HL-60 (cell line): Measurements from ENCODE around the gene KIAA0825.

Source experiments
- DNase-seq, 2 experiments: peaks; one replicate each; pipeline ENCODE4 v3.0.0-alpha.2; 2010 to 2020; ENCODE audit warnings: low read depth in 1 of 2, low spot score in 1 of 2
- H3K27ac ChIP-seq: fragments of 250-450 bp; sonication (Bioruptor Pico); replicated peaks from 2 replicates; pipeline ENCODE4 v1.5.1; 2020; ENCODE audit warnings: mild to moderate bottlenecking, moderate library complexity
- H3K27me3 ChIP-seq: fragments of 250-450 bp; sonication (Bioruptor Pico); 2 replicates; pipeline ENCODE4 v1.5.1; 2021; ENCODE audit warnings: mild to moderate bottlenecking, moderate library complexity; ENCODE audit not compliant: insufficient read depth, poor library complexity, severe bottlenecking
- H3K4me3 ChIP-seq: replicated peaks from 2 replicates; pipeline ENCODE4 v1.5.1; 2011; ENCODE audit warnings: mild to moderate bottlenecking, control low read depth, low read length; ENCODE audit not compliant: insufficient read depth
- CTCF ChIP-seq: IDR thresholded peaks from one replicate; pipeline ENCODE4 v1.5.1; 2011; ENCODE audit warnings: low read length, control low read depth, inconsistent platforms; ENCODE audit not compliant: insufficient read depth
- GABPA ChIP-seq: IDR thresholded peaks from 2 replicates; pipeline ENCODE4 v1.6.1; 2012; ENCODE audit warnings: low read depth
- POLR2AphosphoS5 ChIP-seq: IDR thresholded peaks from 2 replicates; pipeline ENCODE4 v1.6.1; 2012; ENCODE audit warnings: low read depth
- SPI1 ChIP-seq: IDR thresholded peaks from 2 replicates; pipeline ENCODE4 v1.6.1; 2012; ENCODE audit warnings: low read depth, mild to moderate bottlenecking, borderline replicate concordance
- TF ChIP-seq, protein P1 (sequence below): IDR thresholded peaks from 2 replicates; pipeline ENCODE4 v1.6.1; 2012; ENCODE audit warnings: low read depth; ENCODE audit not compliant: insufficient replicate concordance

The KIAA0825 gene

GRCh38 chr5:94228791-94229190 is 389.6 kb downstream of the KIAA0825 start:
- TF ChIP-seq POLR2AphosphoS5 (no peak), GABPA (no peak), CTCF (no peak), SPI1 (no peak)
- TF ChIP-seq, protein P1, sequence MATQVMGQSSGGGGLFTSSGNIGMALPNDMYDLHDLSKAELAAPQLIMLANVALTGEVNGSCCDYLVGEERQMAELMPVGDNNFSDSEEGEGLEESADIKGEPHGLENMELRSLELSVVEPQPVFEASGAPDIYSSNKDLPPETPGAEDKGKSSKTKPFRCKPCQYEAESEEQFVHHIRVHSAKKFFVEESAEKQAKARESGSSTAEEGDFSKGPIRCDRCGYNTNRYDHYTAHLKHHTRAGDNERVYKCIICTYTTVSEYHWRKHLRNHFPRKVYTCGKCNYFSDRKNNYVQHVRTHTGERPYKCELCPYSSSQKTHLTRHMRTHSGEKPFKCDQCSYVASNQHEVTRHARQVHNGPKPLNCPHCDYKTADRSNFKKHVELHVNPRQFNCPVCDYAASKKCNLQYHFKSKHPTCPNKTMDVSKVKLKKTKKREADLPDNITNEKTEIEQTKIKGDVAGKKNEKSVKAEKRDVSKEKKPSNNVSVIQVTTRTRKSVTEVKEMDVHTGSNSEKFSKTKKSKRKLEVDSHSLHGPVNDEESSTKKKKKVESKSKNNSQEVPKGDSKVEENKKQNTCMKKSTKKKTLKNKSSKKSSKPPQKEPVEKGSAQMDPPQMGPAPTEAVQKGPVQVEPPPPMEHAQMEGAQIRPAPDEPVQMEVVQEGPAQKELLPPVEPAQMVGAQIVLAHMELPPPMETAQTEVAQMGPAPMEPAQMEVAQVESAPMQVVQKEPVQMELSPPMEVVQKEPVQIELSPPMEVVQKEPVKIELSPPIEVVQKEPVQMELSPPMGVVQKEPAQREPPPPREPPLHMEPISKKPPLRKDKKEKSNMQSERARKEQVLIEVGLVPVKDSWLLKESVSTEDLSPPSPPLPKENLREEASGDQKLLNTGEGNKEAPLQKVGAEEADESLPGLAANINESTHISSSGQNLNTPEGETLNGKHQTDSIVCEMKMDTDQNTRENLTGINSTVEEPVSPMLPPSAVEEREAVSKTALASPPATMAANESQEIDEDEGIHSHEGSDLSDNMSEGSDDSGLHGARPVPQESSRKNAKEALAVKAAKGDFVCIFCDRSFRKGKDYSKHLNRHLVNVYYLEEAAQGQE: no peak
- Histone ChIP-seq H3K27ac (no peak overlapping the region), H3K4me3 (no peak overlapping the region), H3K27me3 (no peaks in the 10 kb centered on the region)
- no peak for DNase-seq

- no peak overlapping the region for H3K4me3 ChIP-seq
- TF ChIP-seq POLR2AphosphoS5 (no peak), CTCF (no peak), GABPA (no peak), SPI1 (no peak)
- TF ChIP-seq, protein P1: no peak
- DNase-seq: no peak
- H3K27ac ChIP-seq: no peak overlapping the region
- H3K27me3 ChIP-seq: no peaks in the 10 kb centered on the region
Observed at GRCh38 chr5:94223235-94223634, 395.2 kb downstream of the KIAA0825 start.

DNA sequence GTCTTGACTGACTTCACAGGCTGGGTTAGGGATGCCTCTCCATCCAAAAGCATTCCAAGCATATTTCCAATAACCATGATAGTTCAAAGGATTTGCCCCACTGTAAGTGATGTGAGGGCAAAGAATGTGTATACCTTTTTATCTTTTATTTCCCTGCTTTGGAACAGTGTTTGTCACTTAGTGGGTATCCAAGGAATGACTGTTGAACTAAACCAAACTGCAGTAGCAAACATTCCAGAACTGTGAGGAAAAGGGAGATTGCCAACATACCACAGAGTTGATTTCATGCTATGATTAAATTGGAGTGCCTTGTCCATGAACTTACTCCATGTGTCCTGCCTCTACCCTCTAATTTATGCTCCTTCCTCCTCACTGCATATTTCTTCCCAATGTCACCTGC is 400.0 kb downstream of the KIAA0825 start:
- H3K27ac ChIP-seq: no peak overlapping the region
- no peak overlapping the region for H3K4me3 ChIP-seq
- no peak for DNase-seq
- H3K27me3 ChIP-seq: no peaks in the 10 kb centered on the region
- TF ChIP-seq POLR2AphosphoS5 (no peak), GABPA (no peak), CTCF (no peak), SPI1 (no peak)
- TF ChIP-seq, protein P1: no peak
